Erythroblast (primary cell): Measurements from ENCODE around the gene LRRN4CL.

Experiments
- GATA1 ChIP-seq: IDR thresholded peaks from 2 replicates; pipeline ENCODE4 v1.6.1; 2011; ENCODE audit warnings: low read depth, mild to moderate bottlenecking, control low read depth, low read length, moderate library complexity
- POLR2A ChIP-seq: IDR thresholded peaks from 2 replicates; pipeline ENCODE4 v1.6.1; 2011; ENCODE audit warnings: mild to moderate bottlenecking, low read length

- TF ChIP-seq POLR2A (no peak), GATA1 (no peak)
Measured at GRCh38 chr11:62688491-62688890, 839 bp downstream of the LRRN4CL start.
